ENCODE measurements around the gene ANTXR1.

ANTXR1 gene

GRCh38 chr2:69149631-69150215 is 136.7 kb downstream of the ANTXR1 start:
- H3K36me3 ChIP-seq (ENCODE audit: insufficient read depth, low read length) = peaks cover 23% of the 10 kb centered on the region
- H3K4me1 ChIP-seq (ENCODE audit: insufficient read depth, low read length) = no peaks in the 10 kb centered on the region
- H3K27me3 ChIP-seq (ENCODE audit: insufficient read depth, low read length) = no peaks in the 10 kb centered on the region
- H3K9me3 ChIP-seq (ENCODE audit: low read length) = peaks cover 2% of the 10 kb centered on the region
- H2AFZ ChIP-seq (ENCODE audit: low read depth, low read length) = no peak overlapping the region
- H3K4me3 ChIP-seq (ENCODE audit: low read length) = no peak overlapping the region

GRCh38 chr2:69151931-69152330 is 139.0 kb downstream of the ANTXR1 start:
- H2AFZ ChIP-seq (ENCODE audit: low read depth, low read length) = no peak overlapping the region
- H3K9me3 ChIP-seq (ENCODE audit: low read length) = peaks cover 2% of the 10 kb centered on the region
- H3K27me3 ChIP-seq (ENCODE audit: insufficient read depth, low read length) = no peaks in the 10 kb centered on the region
- no peak overlapping the region for H3K4me3 ChIP-seq (ENCODE audit: low read length)
- H3K36me3 ChIP-seq (ENCODE audit: insufficient read depth, low read length) = peaks cover 38% of the 10 kb centered on the region
- H3K4me1 ChIP-seq (ENCODE audit: insufficient read depth, low read length) = no peaks in the 10 kb centered on the region

DNA sequence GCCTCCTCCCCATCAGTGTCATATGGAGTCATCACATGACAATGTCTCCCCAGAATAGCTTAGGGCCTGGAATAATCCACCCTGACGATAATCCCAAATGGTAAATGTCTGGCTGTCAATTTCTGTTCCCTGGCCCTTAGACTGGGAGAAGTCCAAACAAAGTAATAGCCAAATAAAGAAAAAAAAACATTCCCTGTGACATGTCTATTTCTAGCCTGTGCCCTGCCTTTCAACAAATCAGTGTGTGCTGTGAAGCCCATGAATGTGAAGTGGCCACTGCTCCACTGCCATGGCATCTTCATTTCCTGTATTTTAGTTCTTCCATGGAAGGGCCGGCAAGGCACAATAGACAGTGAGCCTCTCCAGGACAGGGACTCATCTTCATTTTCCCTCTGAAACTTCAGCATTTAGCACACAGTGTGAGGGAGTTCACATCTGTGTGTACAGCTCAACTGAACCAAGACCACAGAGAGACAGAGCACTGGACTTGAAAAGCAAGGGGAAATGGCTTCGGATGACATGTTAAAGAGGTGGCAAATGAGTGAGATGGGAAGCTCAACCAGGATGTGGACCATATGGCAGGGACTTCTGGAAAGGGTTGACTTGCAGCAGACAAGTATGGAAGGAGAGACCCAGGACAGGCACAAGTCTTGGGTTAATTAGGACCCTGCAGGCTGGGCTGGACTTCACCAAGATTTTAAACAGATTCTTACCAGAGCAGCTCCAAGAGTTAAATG is 140.0 kb downstream of the ANTXR1 start:
- H3K4me1 ChIP-seq (ENCODE audit: insufficient read depth, low read length) = no peaks in the 10 kb centered on the region
- no peaks in the 10 kb centered on the region for H3K27me3 ChIP-seq (ENCODE audit: insufficient read depth, low read length)
- H2AFZ ChIP-seq (ENCODE audit: low read depth, low read length) = no peak overlapping the region
- no peak overlapping the region for H3K4me3 ChIP-seq (ENCODE audit: low read length)
- peaks cover 46% of the 10 kb centered on the region for H3K36me3 ChIP-seq (ENCODE audit: insufficient read depth, low read length)
- H3K9me3 ChIP-seq (ENCODE audit: low read length) = peaks cover 2% of the 10 kb centered on the region

- no peaks in the 10 kb centered on the region for H3K4me1 ChIP-seq (ENCODE audit: insufficient read depth, low read length)
- H2AFZ ChIP-seq (ENCODE audit: low read depth, low read length) = no peak overlapping the region
- no peaks in the 10 kb centered on the region for H3K27me3 ChIP-seq (ENCODE audit: insufficient read depth, low read length)
- peaks cover 2% of the 10 kb centered on the region for H3K9me3 ChIP-seq (ENCODE audit: low read length)
- no peak overlapping the region for H3K4me3 ChIP-seq (ENCODE audit: low read length)
- H3K36me3 ChIP-seq (ENCODE audit: insufficient read depth, low read length) = peaks cover 47% of the 10 kb centered on the region
These were observed 141.1 kb downstream of the ANTXR1 start for GRCh38 chr2:69154106-69154505.

DNA sequence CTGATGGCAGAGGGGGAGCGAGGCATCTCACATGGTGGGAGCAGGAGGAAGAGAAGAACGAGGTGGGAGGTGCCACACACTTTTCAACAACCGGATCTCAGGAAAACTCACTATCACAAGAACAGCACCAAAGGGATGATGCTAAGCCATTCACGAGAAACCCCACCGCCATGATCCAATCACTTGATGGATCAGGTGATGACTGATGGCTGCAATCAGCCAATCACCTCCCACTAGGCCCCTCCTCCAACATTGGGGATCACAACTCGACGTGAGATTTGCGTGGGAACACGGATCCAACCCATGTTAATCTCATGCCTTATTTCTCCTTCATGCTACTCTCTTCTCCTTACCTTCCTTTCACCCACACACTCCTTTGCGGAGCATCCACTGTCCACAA is 143.6 kb downstream of the ANTXR1 start:
- Histone ChIP-seq H3K4me3 (ENCODE audit: low read length) (no peak overlapping the region), H3K36me3 (ENCODE audit: insufficient read depth, low read length) (peaks cover 50% of the 10 kb centered on the region), H3K27me3 (ENCODE audit: insufficient read depth, low read length) (no peaks in the 10 kb centered on the region), H3K9me3 (ENCODE audit: low read length) (peaks cover 2% of the 10 kb centered on the region), H3K4me1 (ENCODE audit: insufficient read depth, low read length) (peaks cover 4% of the 10 kb centered on the region), H2AFZ (ENCODE audit: low read depth, low read length) (no peak overlapping the region)

GRCh38 chr2:69157441-69157840 is 144.5 kb downstream of the ANTXR1 start:
- H3K4me3 ChIP-seq (ENCODE audit: low read length) = no peak overlapping the region

GRCh38 chr2:69159986-69160385 is 147.0 kb downstream of the ANTXR1 start:
- Histone ChIP-seq H3K27me3 (ENCODE audit: insufficient read depth, low read length) (no peaks in the 10 kb centered on the region), H3K4me3 (ENCODE audit: low read length) (no peak overlapping the region), H3K9me3 (ENCODE audit: low read length) (no peaks in the 10 kb centered on the region), H2AFZ (ENCODE audit: low read depth, low read length) (no peak overlapping the region), H3K4me1 (ENCODE audit: insufficient read depth, low read length) (peaks cover 14% of the 10 kb centered on the region), H3K36me3 (ENCODE audit: insufficient read depth, low read length) (peaks cover 35% of the 10 kb centered on the region)

More at GRCh38 chr2:69157441-69157840, 144.5 kb downstream of the ANTXR1 start:
- no peaks in the 10 kb centered on the region for H3K9me3 ChIP-seq (ENCODE audit: low read length)
- H3K27me3 ChIP-seq (ENCODE audit: insufficient read depth, low read length) = no peaks in the 10 kb centered on the region
- peaks cover 43% of the 10 kb centered on the region for H3K36me3 ChIP-seq (ENCODE audit: insufficient read depth, low read length)
- no peak overlapping the region for H2AFZ ChIP-seq (ENCODE audit: low read depth, low read length)
- H3K4me1 ChIP-seq (ENCODE audit: insufficient read depth, low read length) = peaks cover 6% of the 10 kb centered on the region

DNA sequence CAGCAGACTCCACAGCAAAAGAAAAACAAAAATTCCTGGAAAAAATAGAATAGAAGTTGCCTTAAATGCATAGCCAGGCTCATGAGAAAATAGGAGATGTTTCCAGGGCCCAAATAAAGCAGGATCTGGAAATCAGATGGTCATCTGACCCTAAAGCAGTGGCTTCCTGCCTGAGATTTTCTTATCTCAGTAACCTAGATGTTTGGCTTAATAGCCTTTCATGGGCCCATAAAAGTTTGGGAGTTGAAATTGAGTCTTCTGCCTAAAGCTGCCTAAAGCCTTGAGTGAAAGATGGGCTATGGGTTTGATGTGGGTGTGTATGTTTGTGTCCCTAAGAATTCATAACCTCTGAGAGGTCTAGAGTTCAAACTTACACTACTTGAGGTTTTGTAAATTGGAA is 149.1 kb downstream of the ANTXR1 start:
- H3K4me1 ChIP-seq (ENCODE audit: insufficient read depth, low read length) = peaks cover 14% of the 10 kb centered on the region
- H3K36me3 ChIP-seq (ENCODE audit: insufficient read depth, low read length) = peaks cover 28% of the 10 kb centered on the region
- H3K4me3 ChIP-seq (ENCODE audit: low read length) = no peak overlapping the region
- H2AFZ ChIP-seq (ENCODE audit: low read depth, low read length) = no peak overlapping the region
- H3K9me3 ChIP-seq (ENCODE audit: low read length) = no peaks in the 10 kb centered on the region
- H3K27me3 ChIP-seq (ENCODE audit: insufficient read depth, low read length) = no peaks in the 10 kb centered on the region

DNA sequence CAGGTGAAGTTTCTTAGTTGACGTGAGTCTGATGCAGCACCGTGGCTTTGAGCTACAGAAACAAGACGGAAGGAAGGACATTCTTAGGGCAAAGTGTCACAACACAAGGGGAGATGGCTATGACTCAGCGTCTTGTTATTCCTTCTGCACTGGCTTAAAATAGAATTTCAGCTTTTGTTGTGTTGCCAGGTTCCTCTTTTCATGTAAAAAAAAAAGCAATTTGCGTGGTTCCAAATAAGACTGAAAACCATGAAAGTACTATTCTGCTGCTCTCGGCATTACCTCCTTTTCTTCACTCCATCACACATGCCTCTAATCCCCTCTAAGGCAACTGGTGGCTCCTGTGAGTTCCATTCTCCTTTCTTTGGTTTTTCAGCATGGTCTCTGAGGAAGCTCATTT is 150.1 kb downstream of the ANTXR1 start:
- peaks cover 14% of the 10 kb centered on the region for H3K4me1 ChIP-seq (ENCODE audit: insufficient read depth, low read length)
- no peak overlapping the region for H3K4me3 ChIP-seq (ENCODE audit: low read length)
- no peak overlapping the region for H2AFZ ChIP-seq (ENCODE audit: low read depth, low read length)
- H3K27me3 ChIP-seq (ENCODE audit: insufficient read depth, low read length) = no peaks in the 10 kb centered on the region
- H3K36me3 ChIP-seq (ENCODE audit: insufficient read depth, low read length) = peaks cover 21% of the 10 kb centered on the region
- no peaks in the 10 kb centered on the region for H3K9me3 ChIP-seq (ENCODE audit: low read length)

DNA sequence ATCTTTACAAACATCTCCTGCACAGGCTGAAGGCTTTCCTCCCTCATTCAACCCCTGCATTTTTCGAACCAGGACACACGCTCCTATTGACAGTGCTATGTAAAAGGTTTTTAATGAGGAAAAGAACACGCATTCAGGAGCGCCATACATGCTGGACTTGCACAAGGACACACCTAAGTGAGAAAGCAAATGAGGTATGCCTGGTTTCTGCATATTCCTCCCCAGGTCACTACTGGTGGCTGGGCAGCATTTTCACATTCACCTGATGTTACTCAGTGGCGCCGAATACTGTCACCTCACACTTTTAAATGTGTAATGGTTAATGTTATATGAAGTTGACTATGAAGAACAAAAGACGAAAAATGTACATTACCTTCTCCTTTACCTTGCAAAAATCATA is 150.6 kb downstream of the ANTXR1 start:
- peaks cover 24% of the 10 kb centered on the region for H3K36me3 ChIP-seq (ENCODE audit: insufficient read depth, low read length)

GRCh38 chr2:69164061-69164778 is 151.2 kb downstream of the ANTXR1 start:
- H3K4me1 ChIP-seq (ENCODE audit: insufficient read depth, low read length) = peaks cover 14% of the 10 kb centered on the region
- no peak overlapping the region for H2AFZ ChIP-seq (ENCODE audit: low read depth, low read length)
- H3K4me3 ChIP-seq (ENCODE audit: low read length) = no peak overlapping the region
- peaks cover 24% of the 10 kb centered on the region for H3K36me3 ChIP-seq (ENCODE audit: insufficient read depth, low read length)
- H3K9me3 ChIP-seq (ENCODE audit: low read length) = no peaks in the 10 kb centered on the region
- no peaks in the 10 kb centered on the region for H3K27me3 ChIP-seq (ENCODE audit: insufficient read depth, low read length)

More for the DNA sequence above, 150.6 kb downstream of the ANTXR1 start:
- H3K4me3 ChIP-seq (ENCODE audit: low read length) = no peak overlapping the region
- no peaks in the 10 kb centered on the region for H3K27me3 ChIP-seq (ENCODE audit: insufficient read depth, low read length)
- peaks cover 14% of the 10 kb centered on the region for H3K4me1 ChIP-seq (ENCODE audit: insufficient read depth, low read length)
- no peak overlapping the region for H2AFZ ChIP-seq (ENCODE audit: low read depth, low read length)
- H3K9me3 ChIP-seq (ENCODE audit: low read length) = no peaks in the 10 kb centered on the region

DNA sequence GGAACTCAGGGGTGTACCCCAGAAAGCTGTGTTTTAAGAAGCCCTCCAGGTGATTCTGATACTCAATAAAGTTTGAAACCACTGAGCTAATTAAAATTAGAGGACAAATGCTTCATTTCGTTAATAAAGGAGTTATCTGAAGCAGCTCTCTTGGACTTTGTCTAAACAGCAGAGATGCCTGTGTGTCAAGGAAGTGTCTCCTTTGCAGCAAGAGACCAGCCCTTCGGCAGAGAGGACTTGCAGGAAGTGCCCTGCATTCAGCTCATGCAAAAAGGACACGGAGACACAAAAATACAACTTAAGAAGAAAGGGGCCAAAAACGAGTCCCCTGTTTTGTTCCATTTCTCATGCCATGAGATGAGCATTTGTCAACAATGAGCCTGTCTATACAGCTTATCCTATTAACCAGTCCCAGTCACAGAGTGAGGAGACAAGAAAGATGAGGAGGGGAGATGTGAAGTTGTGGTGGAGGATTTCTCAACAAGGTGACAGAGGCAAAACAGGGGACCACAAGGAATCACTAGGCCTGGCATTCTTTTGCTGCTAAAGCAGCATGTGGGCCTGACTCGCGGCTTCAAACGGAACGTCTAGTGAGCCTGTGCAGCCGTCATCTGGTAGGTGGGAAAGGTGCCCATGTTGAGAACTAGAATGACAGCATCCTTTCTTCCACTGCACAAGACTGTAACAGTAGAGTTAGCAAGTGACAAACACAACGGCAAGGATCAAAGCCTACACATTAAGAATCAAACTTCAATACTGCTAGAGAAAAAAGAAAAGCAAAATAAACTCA is 152.3 kb downstream of the ANTXR1 start:
- H3K27me3 ChIP-seq (ENCODE audit: insufficient read depth, low read length) = no peaks in the 10 kb centered on the region
- peaks cover 19% of the 10 kb centered on the region for H3K4me1 ChIP-seq (ENCODE audit: insufficient read depth, low read length)
- H3K36me3 ChIP-seq (ENCODE audit: insufficient read depth, low read length) = peaks cover 20% of the 10 kb centered on the region
- no peaks in the 10 kb centered on the region for H3K9me3 ChIP-seq (ENCODE audit: low read length)
- H3K4me3 ChIP-seq (ENCODE audit: low read length) = no peak overlapping the region
- H2AFZ ChIP-seq (ENCODE audit: low read depth, low read length) = no peak overlapping the region

- no peak overlapping the region for H2AFZ ChIP-seq (ENCODE audit: low read depth, low read length)
These were observed 153.5 kb downstream of the ANTXR1 start for GRCh38 chr2:69166465-69166811.

More at GRCh38 chr2:69166465-69166811, 153.5 kb downstream of the ANTXR1 start:
- H3K27me3 ChIP-seq (ENCODE audit: insufficient read depth, low read length) = no peaks in the 10 kb centered on the region
- H3K4me3 ChIP-seq (ENCODE audit: low read length) = no peak overlapping the region
- H3K9me3 ChIP-seq (ENCODE audit: low read length) = no peaks in the 10 kb centered on the region
- peaks cover 24% of the 10 kb centered on the region for H3K36me3 ChIP-seq (ENCODE audit: insufficient read depth, low read length)
- peaks cover 17% of the 10 kb centered on the region for H3K4me1 ChIP-seq (ENCODE audit: insufficient read depth, low read length)
